ENCODE results near the gene SPRED2. TPM values are rescaled to one million over a fixed set of nuclear protein-coding genes. Genes with fewer than 3 reads are reported as not detected.

SPRED2 gene
- total and polyA plus RNA-seq, 2 of the 8 experiments (the other 6 are each of a cell fraction or from before 2014, with no cell fraction given): 15.3 to 22.5 TPM

DNA sequence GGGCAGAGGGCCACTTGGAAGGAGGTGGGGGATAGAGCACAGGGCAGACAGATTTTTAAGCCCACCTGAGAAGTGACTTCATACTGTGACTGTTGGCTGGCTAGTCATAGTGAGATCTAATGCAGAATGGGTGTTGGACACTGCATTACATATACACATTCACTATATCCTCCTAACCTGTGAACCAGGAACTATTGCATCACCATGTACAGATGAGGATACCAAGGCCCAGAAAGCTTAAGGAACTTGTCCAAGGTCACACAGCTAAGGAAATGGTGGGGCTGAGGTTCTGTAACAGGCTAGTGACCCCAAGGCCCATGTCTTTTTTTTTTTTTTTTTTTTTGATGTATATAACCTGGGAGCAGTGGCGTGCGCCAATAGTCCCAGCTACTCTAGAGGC is 49.6 kb upstream of the SPRED2 start:
- Histone ChIP-seq H3K79me1 (ENCODE audit: low read depth, low read length) (no peaks in the 10 kb centered on the region), H3K4me3 (ENCODE audit: extremely low read depth in 1 of 4, insufficient read depth in 2 of 4, low read depth in 3 of 4, low read length in 4 of 4) (no peak overlapping the region), H2BK20ac (ENCODE audit: low read length) (no peak overlapping the region), H2AK5ac (ENCODE audit: low read depth, low read length) (no peak overlapping the region), H2BK120ac (replicated peaks; ENCODE audit: low read depth, low read length) (no peak overlapping the region), H2BK5ac (ENCODE audit: low read depth, low read length) (no peak overlapping the region), H3K23me2 (ENCODE audit: low read depth, low read length) (no peaks in the 10 kb centered on the region), H3K4ac (replicated peaks; ENCODE audit: insufficient read length, low read depth, low read length) (no peak overlapping the region), H3K4me2 (ENCODE audit: insufficient read depth in 1 of 2, low read depth in 2 of 2, low read length in 2 of 2) (no peak overlapping the region), H3K9me3 (ENCODE audit: insufficient read depth in 2 of 2, low read depth in 1 of 2, low read length in 1 of 2) (no peaks in the 10 kb centered on the region), H3K18ac (ENCODE audit: extremely low read depth, low read length) (no peak overlapping the region), H3K79me2 (ENCODE audit: control insufficient read depth in 1 of 2, insufficient read depth in 2 of 2, low read length in 2 of 2) (no peaks in the 10 kb centered on the region), H4K8ac (ENCODE audit: extremely low read depth, insufficient read depth, low read length) (no peak overlapping the region), H3K27me3 (replicated peaks in 1 of 4; ENCODE audit: control insufficient read depth in 3 of 4, extremely low read depth in 1 of 4, insufficient read depth in 3 of 4, low read length in 3 of 4) (peaks cover 0 to 3% (median 0%) of the 10 kb centered on the region in 4 experiments; a peak in 1 of 7 replicates), H3K23ac (ENCODE audit: insufficient read length) (no peak overlapping the region), H2BK15ac (ENCODE audit: low read length) (no peak overlapping the region), H3K36me3 (ENCODE audit: control insufficient read depth in 2 of 4, insufficient read depth in 4 of 4, low read length in 3 of 4) (no peaks in the 10 kb centered on the region), H4K5ac (ENCODE audit: insufficient read length, low read depth, low read length) (no peak overlapping the region), H3K9ac (replicated peaks in 1 of 4; ENCODE audit: extremely low read depth in 1 of 4, low read depth in 3 of 4, low read length in 3 of 4) (no peak overlapping the region), H3K4me1 (replicated peaks in 1 of 4; ENCODE audit: control insufficient read depth in 3 of 4, insufficient read depth in 4 of 4, low read length in 3 of 4) (peaks cover 0 to 5% (median 0%) of the 10 kb centered on the region in 4 experiments; a peak in 1 of 7 replicates), H3K14ac (ENCODE audit: insufficient read length) (no peak overlapping the region), H4K20me1 (replicated peaks in 1 of 2; ENCODE audit: control insufficient read depth in 1 of 2, insufficient read depth in 2 of 2, low read length in 2 of 2) (no peaks in the 10 kb centered on the region), H4K91ac (replicated peaks; ENCODE audit: insufficient read length, low read length) (no peak overlapping the region), H3K27ac (ENCODE audit: low read depth, low read length) (no peak overlapping the region), H2BK12ac (ENCODE audit: low read depth, low read length) (no peak overlapping the region), H3K56ac (replicated peaks; ENCODE audit: insufficient read length, low read depth, low read length) (no peak overlapping the region), H2AFZ (ENCODE audit: low read length) (no peak overlapping the region)
- DNase-seq (ENCODE audit: low read depth in 1 of 2, low spot score in 2 of 2): no peak
- WGBS, 2 experiments (ENCODE audit: extremely low coverage in 1 of 2, insufficient coverage in 1 of 2, insufficient read length in 1 of 2, insufficient replicate concordance in 2 of 2, low coverage in 1 of 2, low lambda C conversion rate in 2 of 2, missing lambda C conversion rate in 1 of 2): 92% methylated on average over 2 of the region's 2 CpGs; no CpG with 5 or more reads in 1 of the 2 experiments
- ChIA-PET POLR2A (ENCODE audit: partially characterized antibody) (interaction anchor here (0.6 kb wide), 1 partner anchor 281 kb away, joined by 4 read pairs; no protein-coding TSS in a partner anchor), CTCF (ENCODE audit: partially characterized antibody) (interaction anchor here (0.6 to 1.4 kb wide), 3 partner anchors 28 to 376 kb away, joined by 3 to 6 read pairs (median 4); no protein-coding TSS in a partner anchor)
- no peak for FAIRE-seq
- no peak for TF ChIP-seq HDAC6 (IDR thresholded peaks at IDR 0.05; ENCODE audit: low read depth, low read length)
- no peak for TF ChIP-seq SUZ12 (IDR thresholded peaks at IDR 0.05; ENCODE audit: low read length)
- no peak for TF ChIP-seq CHD1 (IDR thresholded peaks at IDR 0.05; ENCODE audit: low read depth, low read length)
- TF ChIP-seq POLR2AphosphoS5 (IDR thresholded peaks at IDR 0.05; ENCODE audit: low read depth, low read length): no peak
- TF ChIP-seq USF2 (IDR thresholded peaks at IDR 0.05; ENCODE audit: low read length): no peak
- TF ChIP-seq JUND (IDR thresholded peaks at IDR 0.05; ENCODE audit: low read length): no peak
- TF ChIP-seq BRCA1 (IDR thresholded peaks at IDR 0.05; ENCODE audit: low read depth, low read length): no peak
- TF ChIP-seq CTCF (IDR thresholded peaks at IDR 0.05; ENCODE audit: control extremely low read depth in 1 of 3, insufficient read depth in 1 of 3, low read depth in 1 of 3, low read length in 3 of 3): no peak

Data from H1 (cell line).